Keratinocyte (primary cell): ENCODE results near the gene MED25. TPM values are rescaled to one million over a fixed set of nuclear protein-coding genes. Genes with fewer than 3 reads are reported as not detected.

Experiments
- DNase-seq: peaks from one replicate; pipeline ENCODE4 v3.0.0-alpha.2; 2011; ENCODE audit warnings: low read depth, missing footprints, low spot score
- FAIRE-seq: peaks from 2 replicates; lab custom pipeline; 2011; peaks lifted over from hg19 to GRCh38; lab: Jason Lieb, UNC
- H2AFZ ChIP-seq: 2 replicates; pipeline ENCODE4 v1.6.0; 2012; ENCODE audit warnings: low read length, control low read depth, inconsistent platforms; ENCODE audit not compliant: control insufficient read depth
- H3K27ac ChIP-seq: 2 replicates; pipeline ENCODE4 v1.5.1; 2011; ENCODE audit warnings: low read length; ENCODE audit not compliant: control insufficient read depth, insufficient read depth
- H3K27me3 ChIP-seq: 3 replicates; pipeline ENCODE4 v1.6.0; 2011; ENCODE audit warnings: low read length; ENCODE audit not compliant: control insufficient read depth, insufficient read depth; ENCODE audit errors: extremely low read depth
- H3K36me3 ChIP-seq, 2 experiments: 2 replicates in 1 of 2; 3 replicates in 1 of 2; pipeline ENCODE4 v1.5.1; 2011; ENCODE audit warnings: low read length in 2 of 2, mild to moderate bottlenecking in 1 of 2; ENCODE audit not compliant: control insufficient read depth in 2 of 2, insufficient read depth in 2 of 2; ENCODE audit errors: extremely low read depth in 1 of 2
- H3K4me1 ChIP-seq: 3 replicates; pipeline ENCODE4 v1.5.1; 2011; ENCODE audit warnings: low read length; ENCODE audit not compliant: control insufficient read depth, insufficient read depth; ENCODE audit errors: extremely low read depth
- H3K4me2 ChIP-seq: 3 replicates; pipeline ENCODE4 v1.6.0; 2011; ENCODE audit warnings: low read depth, low read length; ENCODE audit not compliant: control insufficient read depth, insufficient read depth; ENCODE audit errors: extremely low read depth
- H3K4me3 ChIP-seq, 3 experiments: fragments of 200-600 bp in 1 of 3; sonication (generic) in 1 of 3; 2 replicates in 2 of 3; 3 replicates in 1 of 3; pipeline ENCODE4 v1.5.1; 2011 to 2016; ENCODE audit warnings: low read length in 3 of 3, mild to moderate bottlenecking in 3 of 3, control low read depth in 2 of 3, inconsistent platforms in 1 of 3, low read depth in 1 of 3, mixed read lengths in 1 of 3, mixed run types in 1 of 3, moderate library complexity in 1 of 3; ENCODE audit not compliant: control insufficient read depth in 2 of 3, insufficient read depth in 2 of 3; ENCODE audit errors: extremely low read depth in 1 of 3
- H3K79me2 ChIP-seq: 2 replicates; pipeline ENCODE4 v1.6.0; 2012; ENCODE audit warnings: low read length; ENCODE audit not compliant: control insufficient read depth, insufficient read depth
- H3K9ac ChIP-seq: 3 replicates; pipeline ENCODE4 v1.6.0; 2011; ENCODE audit warnings: low read length; ENCODE audit not compliant: control insufficient read depth, insufficient read depth; ENCODE audit errors: extremely low read depth
- H3K9me1 ChIP-seq: 3 replicates; pipeline ENCODE4 v1.6.0; 2011; ENCODE audit warnings: low read length; ENCODE audit not compliant: control insufficient read depth, insufficient read depth; ENCODE audit errors: extremely low read depth
- H3K9me3 ChIP-seq: 2 replicates; pipeline ENCODE4 v1.5.1; 2012; ENCODE audit warnings: low read depth, low read length; ENCODE audit not compliant: control insufficient read depth
- H4K20me1 ChIP-seq: 3 replicates; pipeline ENCODE4 v1.6.0; 2011; ENCODE audit warnings: low read length; ENCODE audit not compliant: control insufficient read depth, insufficient read depth; ENCODE audit errors: extremely low read depth
- EZH2 ChIP-seq: IDR thresholded peaks from one replicate; pipeline ENCODE4 v1.6.1; 2012; ENCODE audit warnings: inconsistent platforms, mild to moderate bottlenecking, low read length, moderate library complexity
- dilution Hi-C: fragments of 300-500 bp; cut with MboI; formaldehyde crosslinking; loops from one replicate; pipeline ENCODE4 v1.7.0; 2020; ENCODE audit warnings: low sequenced_read_pairs; ENCODE audit not compliant: extremely low pct_ligation_motif_present
- polyA plus RNA-seq, 5 experiments: library from polyadenylated mRNA; depleted of rRNA in 3 of 5; stranded (reverse) in 3 of 5; stranded (forward) in 1 of 5; unstranded in 1 of 5; fragments of >200 nt; gene quantifications; 1 replicate in 1 of 5; 2 replicates in 3 of 5; 3 replicates in 1 of 5; pipeline versions ENCODE4 v1.2.1 to v1.2.3, GENCODE V29; 2011 to 2012; ENCODE audit warnings: missing spikeins in 2 of 5, low read depth in 1 of 5, low replicate concordance in 1 of 5
- TF ChIP-seq, protein P1 (sequence below), 3 experiments: IDR thresholded peaks in 1 of 3; conservative IDR thresholded peaks in 1 of 3; optimal IDR thresholded peaks in 1 of 3; 2 replicates in 2 of 3; 3 replicates in 1 of 3; pipeline versions ENCODE3 to v1.5.1; 2011; ENCODE audit warnings: low read length in 3 of 3, mild to moderate bottlenecking in 3 of 3, moderate library complexity in 2 of 3, control low read depth in 1 of 3, inconsistent platforms in 1 of 3; ENCODE audit not compliant: insufficient read depth in 2 of 3; ENCODE audit errors: extremely low read depth in 1 of 3

The MED25 gene
- polyA plus RNA-seq, 1 donor (not counting 4 experiments of a cell fraction or from before 2014, with no cell fraction given): 12.5 TPM

DNA sequence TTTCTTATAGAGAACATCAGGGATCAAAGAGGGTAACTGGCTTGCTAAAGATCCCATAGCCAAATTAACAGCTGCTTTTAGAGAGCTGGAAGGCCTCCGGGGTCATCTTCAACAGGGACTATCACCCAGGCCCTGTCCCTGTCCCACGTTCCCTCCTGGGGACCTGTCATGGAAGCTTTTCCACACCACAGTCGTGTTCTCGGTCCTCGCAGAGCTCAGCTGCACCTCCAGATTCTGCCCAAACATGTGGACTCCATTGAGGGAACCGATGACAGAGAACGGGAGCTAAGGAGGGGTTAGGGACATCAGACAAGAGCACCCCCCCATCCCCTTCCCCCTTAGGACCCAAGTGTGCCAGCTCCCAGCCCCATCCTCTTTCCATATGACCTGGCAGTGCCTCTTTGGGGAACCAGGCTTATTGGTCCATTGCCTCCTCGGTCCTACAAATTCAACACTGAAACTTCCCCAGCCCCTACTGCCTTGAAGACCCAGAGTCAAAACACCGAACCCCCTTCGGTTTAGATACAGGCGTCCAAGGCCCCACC, 5.6 kb upstream of the MED25 start:
- no peak for DNase-seq
- Histone ChIP-seq H3K4me3 (peak overlapping the region; percentile 54 to 97 (median 97)), H3K79me2 (no peaks in the 10 kb centered on the region), H3K9me1 (no peaks in the 10 kb centered on the region), H3K4me2 (peak overlapping the region; percentile 95), H3K9ac (peak overlapping the region; percentile 87), H4K20me1 (no peaks in the 10 kb centered on the region), H3K27me3 (no peaks in the 10 kb centered on the region), H3K4me1 (peaks cover 25% of the 10 kb centered on the region), H3K27ac (peak overlapping the region; percentile 96), H3K9me3 (no peaks in the 10 kb centered on the region), H3K36me3 (no peaks in the 10 kb centered on the region), H2AFZ (peak overlapping the region; percentile 98)
- no peak for FAIRE-seq
- TF ChIP-seq EZH2: no peak
- TF ChIP-seq, protein P1, sequence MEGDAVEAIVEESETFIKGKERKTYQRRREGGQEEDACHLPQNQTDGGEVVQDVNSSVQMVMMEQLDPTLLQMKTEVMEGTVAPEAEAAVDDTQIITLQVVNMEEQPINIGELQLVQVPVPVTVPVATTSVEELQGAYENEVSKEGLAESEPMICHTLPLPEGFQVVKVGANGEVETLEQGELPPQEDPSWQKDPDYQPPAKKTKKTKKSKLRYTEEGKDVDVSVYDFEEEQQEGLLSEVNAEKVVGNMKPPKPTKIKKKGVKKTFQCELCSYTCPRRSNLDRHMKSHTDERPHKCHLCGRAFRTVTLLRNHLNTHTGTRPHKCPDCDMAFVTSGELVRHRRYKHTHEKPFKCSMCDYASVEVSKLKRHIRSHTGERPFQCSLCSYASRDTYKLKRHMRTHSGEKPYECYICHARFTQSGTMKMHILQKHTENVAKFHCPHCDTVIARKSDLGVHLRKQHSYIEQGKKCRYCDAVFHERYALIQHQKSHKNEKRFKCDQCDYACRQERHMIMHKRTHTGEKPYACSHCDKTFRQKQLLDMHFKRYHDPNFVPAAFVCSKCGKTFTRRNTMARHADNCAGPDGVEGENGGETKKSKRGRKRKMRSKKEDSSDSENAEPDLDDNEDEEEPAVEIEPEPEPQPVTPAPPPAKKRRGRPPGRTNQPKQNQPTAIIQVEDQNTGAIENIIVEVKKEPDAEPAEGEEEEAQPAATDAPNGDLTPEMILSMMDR (optimal IDR thresholded peaks at IDR 0.05 in 1 of 3, IDR thresholded peaks at IDR 0.05 in 1 of 3, conservative IDR thresholded peaks at IDR 0.05 in 1 of 3; ENCODE audit: extremely low read depth in 1 of 3, insufficient read depth in 2 of 3, low read length in 3 of 3): no peak
- dilution Hi-C loops: no loop called here

DNA sequence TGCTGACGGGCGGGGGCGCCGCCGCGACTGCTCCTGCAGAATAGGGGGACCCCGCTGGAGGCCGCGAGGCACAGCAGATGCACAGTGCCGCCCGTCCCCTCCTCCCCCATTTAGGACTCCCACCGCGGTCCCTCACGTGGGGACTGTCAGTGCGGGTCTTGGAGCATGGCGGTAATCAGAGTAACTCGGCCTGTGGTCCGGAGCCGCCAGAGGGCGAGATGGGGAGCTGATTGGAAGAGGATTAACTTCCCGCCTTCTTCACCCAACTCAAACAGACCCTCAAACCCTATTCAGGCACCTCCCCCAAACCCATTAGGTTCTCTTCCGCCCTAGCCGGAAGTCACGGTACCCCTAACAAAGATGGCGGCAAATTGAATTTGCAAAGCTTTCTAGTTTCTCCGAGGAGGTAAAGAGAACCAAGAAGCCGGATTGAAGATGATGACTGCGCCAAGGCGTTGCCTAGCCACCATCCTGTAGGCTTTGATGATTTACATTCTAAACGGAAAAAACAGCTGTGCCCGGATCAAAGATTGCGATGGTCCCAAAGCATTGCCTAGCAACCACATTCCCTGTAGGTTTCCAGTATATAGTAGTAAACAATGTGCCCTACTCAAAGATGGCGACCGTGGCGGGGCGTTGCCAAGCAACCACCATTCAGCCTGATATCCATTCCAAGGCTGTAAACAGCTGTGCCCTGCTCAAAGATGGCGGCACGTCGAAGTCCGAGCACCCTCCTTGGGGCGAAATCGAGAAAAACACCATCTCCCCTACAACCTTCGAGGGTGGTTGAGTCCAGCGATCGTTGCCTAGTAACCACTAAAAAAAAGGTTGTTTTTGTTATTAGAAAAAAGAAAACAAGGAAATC, 4.9 kb upstream of the MED25 start, which contains the start of gene FUZ:
TSS of gene FUZ (minus strand) at position 296 of the 865 bp plus-strand sequence. CDS start at position 110, 186 bp downstream.
- H3K4me3 ChIP-seq: peak within 1 kb of the TSS; percentile 54 to 97 (median 97)
- no peak for TF ChIP-seq EZH2
- TF ChIP-seq, protein P1 (optimal IDR thresholded peaks at IDR 0.05 in 1 of 3, IDR thresholded peaks at IDR 0.05 in 1 of 3, conservative IDR thresholded peaks at IDR 0.05 in 1 of 3; ENCODE audit: extremely low read depth in 1 of 3, insufficient read depth in 2 of 3, low read length in 3 of 3): peak in 2 of 3 experiments; percentile 5 to 11
- no peaks in the 10 kb centered on the region for H3K27me3 ChIP-seq
- H3K9me1 ChIP-seq: no peaks in the 10 kb centered on the region
- FAIRE-seq (peak; percentile 88), DNase-seq (peak; percentile 80)
- peak within 1 kb of the TSS; percentile 96 for H3K27ac ChIP-seq
- peak within 1 kb of the TSS; percentile 95 for H3K4me2 ChIP-seq
- H4K20me1 ChIP-seq: no peaks in the 10 kb centered on the region
- dilution Hi-C loops: no loop called here
- H2AFZ ChIP-seq: peak within 1 kb of the TSS; percentile 98
- peaks cover 1% of the 10 kb centered on the region for H3K79me2 ChIP-seq
- peak within 1 kb of the TSS; percentile 87 for H3K9ac ChIP-seq
- H3K4me1 ChIP-seq: peaks cover 25% of the 10 kb centered on the region
- H3K9me3 ChIP-seq: no peaks in the 10 kb centered on the region
- H3K36me3 ChIP-seq: no peaks in the 10 kb centered on the region
